Fibroblast of skin of back (primary cell): Measurements from ENCODE around the gene PJVK. TPM values are rescaled to one million over a fixed set of nuclear protein-coding genes. Genes with fewer than 3 reads are reported as not detected.
"Not testable (repeated sequence)": the region's sequence is repeated elsewhere in the genome, so short reads cannot be mapped to it uniquely, and the experiment has no call there.

Experiments used
- DNase-seq: peaks from one replicate; pipeline ENCODE4 v3.0.0-alpha.2; 2013
- polyA plus RNA-seq, 2 experiments: library from polyadenylated mRNA; unstranded; fragments of 120-200 nt; gene quantifications; one replicate each; pipeline ENCODE4 v1.2.1, GENCODE V29; 2013; ENCODE audit not compliant: insufficient read length in 2 of 2

PJVK gene
- polyA plus RNA-seq (2013, experiment 1 of 2; ENCODE audit: insufficient read length): 2.0 TPM
- 1.9 TPM for polyA plus RNA-seq (2013, experiment 2 of 2; ENCODE audit: insufficient read length)

DNA sequence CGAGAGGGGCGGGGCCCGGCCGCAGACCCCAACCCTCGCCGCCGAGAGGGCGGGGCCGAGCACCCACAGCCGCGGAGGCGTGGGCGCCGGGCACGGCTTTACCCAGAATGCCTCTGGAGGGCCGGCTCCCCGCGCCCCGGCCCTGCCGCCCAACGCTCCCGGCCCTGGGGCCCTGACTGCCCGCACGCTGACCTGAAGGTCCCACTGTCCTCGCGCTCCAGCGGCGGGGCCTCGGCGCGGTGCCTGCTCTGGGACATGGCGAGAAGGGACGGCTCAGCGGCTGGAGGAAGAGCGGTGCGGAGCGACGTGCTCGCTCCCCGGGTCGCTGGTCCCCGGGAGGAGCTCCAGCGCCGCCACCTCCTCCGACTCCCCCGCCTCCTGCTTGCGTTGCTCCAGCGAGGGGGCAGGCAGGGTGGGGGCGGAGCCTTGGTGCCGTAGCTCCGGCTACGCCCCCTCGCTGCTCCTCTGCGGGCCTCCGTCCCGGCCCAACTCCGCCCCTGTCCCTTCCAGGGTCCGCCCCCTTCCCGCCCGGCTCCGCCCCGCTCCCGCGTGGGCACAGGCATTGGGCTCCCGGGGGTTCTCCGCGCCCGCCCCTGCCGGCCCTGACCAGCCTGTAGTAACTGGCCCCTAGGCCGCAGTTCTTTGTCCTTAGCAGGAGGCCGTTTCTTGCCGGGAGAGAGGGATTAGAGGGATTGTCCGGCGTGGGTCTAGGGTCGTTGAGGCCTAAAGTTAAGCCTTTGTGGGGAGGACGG lies at the start of gene PJVK, which contains the start of gene PRKRA:
Gene PJVK, plus strand, starts transcription at position 605 of the 752 bp plus-strand sequence. CDS start 2,032 bp downstream, outside the sequence.
Gene PRKRA, minus strand, starts transcription at position 402 of the 752 bp plus-strand sequence. Its CDS starts 145 bp downstream, at position 257.
- peak; percentile 96 for DNase-seq

- DNase-seq: no peak
These were observed 49.2 kb upstream of the PJVK start for GRCh38 chr2:178401994-178402437.

DNA sequence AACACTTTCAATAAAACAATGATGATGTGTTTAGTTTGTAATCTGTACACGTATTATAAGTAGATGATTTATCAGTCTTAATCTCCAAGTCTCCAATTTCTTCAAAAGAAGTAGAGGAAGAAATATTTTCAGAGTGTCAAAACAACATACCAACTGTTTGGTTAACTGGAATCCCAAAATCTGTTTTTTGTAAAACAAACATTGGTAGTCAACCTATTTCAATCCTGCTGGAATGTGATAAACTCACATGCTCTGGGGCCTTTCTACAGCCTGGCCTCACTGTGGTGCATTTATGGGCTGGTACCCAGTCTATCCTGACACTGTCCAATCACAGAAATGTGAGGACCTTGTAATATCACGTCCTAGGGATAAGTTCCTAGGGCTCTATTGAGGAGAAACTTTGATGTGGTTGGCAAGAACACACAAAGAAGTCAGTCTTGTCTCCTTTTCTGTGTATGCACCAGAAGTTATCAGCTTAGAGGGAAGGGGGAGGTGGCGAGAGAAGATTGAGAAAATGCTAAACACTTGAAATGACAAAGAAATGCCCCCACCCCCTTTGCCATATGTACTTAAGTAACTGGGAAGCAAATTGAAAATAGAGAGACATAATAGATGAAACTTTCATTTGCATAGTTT lies 47.4 kb upstream of the PJVK start:
- DNase-seq: no peak

DNA sequence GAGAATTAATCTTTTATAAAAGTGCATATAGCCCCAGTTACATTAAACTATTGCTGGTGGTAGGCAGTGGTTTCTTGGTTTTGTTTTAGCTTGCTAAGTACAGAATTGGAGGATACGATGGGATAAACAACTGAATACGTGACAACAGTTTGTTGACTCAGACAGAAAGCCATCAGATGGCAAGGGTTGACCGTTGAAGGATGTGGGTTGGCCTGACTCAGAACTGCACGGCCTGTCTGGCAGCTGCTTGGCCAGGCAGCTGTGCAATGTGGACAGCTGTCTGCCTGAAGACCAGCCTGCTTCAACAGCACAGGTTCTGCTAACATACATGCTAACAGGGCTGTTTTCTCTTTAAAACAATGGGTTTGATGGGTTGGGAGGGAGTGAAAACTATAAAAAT lies 46.8 kb upstream of the PJVK start:
- DNase-seq: peak; percentile 48

DNA sequence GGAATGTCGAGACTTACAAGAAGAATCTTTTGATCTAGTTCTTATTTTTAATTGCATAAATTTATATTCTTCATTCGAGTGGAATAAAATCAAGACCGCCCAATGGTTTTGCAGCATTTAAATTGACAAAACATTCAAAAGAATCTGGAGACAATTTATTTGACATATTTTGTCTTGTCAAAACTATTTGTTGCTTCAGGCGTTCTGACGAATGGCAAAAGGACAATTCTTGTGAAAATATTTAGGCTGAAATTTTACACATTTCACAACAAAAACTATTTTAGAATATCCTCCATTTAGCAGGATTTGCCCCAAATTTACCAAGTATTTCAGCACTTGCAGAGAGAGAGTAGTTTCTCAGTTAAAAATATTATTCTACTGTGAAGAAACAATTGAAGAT lies 41.9 kb upstream of the PJVK start:
- DNase-seq: no peak

GRCh38 chr2:178412047-178412446 lies 39.1 kb upstream of the PJVK start:
- no peak for DNase-seq

DNA sequence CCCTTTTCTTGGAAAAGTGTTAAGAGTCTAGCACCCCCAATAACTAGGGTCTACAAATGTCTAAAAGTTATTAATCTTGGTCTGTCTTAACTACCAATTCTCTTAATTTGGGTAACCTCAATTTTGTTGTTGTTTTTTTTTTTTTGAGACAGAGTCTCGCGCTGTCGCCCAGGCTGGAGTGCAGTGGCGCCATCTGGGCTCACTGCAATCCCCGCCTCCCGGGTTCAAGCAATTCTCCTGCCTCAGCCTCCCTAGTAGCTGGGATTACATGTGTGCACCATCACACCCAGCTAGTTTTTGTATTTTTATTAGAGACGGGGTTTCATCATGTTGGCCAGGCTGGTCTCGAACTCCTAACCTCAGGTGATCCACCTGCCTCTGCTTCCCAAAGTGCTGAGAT lies 38.7 kb upstream of the PJVK start:
- DNase-seq: not testable (repeated sequence)

GRCh38 chr2:178413472-178414265 lies 37.5 kb upstream of the PJVK start:
- peak; percentile 80 for DNase-seq

- DNase-seq: peak; percentile 94
These were observed 36.6 kb upstream of the PJVK start for GRCh38 chr2:178414266-178415247.

GRCh38 chr2:178415979-178416378 lies 35.2 kb upstream of the PJVK start:
- DNase-seq: no peak

- DNase-seq: no peak
These were observed 33.3 kb upstream of the PJVK start for GRCh38 chr2:178417916-178418315.

GRCh38 chr2:178418426-178418825 lies 32.8 kb upstream of the PJVK start:
- DNase-seq: no peak

GRCh38 chr2:178419123-178419522 lies 32.1 kb upstream of the PJVK start:
- DNase-seq: no peak

DNA sequence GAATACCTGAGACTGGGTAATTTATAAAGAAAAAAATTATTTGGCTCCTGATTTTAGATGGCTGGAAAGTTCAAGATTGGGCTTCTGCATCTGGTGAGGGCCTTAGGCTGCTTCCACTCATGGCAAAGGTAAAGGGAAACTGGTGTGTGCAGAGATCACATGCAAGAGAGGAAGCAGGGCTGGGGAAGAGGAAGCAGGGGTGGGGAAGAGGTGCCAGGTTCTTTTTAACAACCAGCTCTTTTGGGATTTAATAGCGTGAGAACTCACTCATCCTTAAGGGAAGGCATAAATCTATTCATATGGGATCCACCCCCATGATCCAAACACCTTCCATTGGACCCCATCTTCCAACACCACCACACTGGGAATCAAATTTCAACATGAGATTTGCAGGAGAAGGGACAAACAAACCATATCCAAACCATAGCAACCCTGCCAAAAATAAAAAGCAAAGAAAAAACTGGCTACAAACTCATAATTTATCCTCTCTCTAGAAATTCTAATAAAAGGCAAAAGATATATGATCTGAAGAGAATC lies 30.6 kb upstream of the PJVK start:
- no peak for DNase-seq

DNA sequence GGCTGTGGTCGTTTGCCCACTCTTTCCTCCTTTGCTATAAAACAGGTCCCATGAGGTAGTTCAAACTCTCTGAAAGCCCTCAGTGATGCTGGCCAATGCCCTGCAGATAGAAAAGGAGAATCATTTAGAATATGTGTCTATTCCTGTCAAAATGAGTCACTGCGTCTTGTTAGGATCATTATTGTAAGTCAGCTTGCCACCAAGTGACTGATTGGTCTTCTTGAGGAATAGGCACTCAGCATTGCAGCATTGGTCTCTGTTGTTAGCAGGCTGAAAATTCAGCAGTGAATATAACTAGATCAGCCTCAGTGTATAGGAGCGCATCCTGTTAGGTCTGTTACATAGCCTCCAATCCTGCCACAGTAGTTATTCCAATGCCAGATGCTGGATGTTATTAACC lies 29.1 kb upstream of the PJVK start:
- no peak for DNase-seq

GRCh38 chr2:178423746-178424145 lies 27.4 kb upstream of the PJVK start:
- not testable (repeated sequence) for DNase-seq

- no peak for DNase-seq
These were observed 25.8 kb upstream of the PJVK start for GRCh38 chr2:178425255-178425827.

DNA sequence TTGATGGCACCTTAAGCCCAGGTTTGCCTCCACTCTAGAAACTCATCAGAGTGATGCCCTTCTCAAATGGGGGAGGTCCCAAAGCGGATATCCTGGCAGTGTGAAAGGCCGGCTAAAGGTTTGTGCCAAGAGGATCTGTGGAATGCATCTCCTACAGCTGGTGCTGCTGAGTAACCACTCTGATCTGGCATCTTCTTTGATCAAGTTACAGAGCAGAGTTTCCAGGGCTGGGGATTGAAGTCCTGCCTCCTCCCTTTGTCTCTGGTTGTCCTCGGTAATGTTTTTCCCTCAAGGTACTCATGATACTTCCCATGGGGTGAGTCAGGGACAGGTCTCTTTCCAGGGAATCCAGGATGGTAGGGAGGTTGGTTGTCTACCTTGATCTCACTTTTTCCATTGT lies 24.8 kb upstream of the PJVK start:
- DNase-seq: no peak

DNA sequence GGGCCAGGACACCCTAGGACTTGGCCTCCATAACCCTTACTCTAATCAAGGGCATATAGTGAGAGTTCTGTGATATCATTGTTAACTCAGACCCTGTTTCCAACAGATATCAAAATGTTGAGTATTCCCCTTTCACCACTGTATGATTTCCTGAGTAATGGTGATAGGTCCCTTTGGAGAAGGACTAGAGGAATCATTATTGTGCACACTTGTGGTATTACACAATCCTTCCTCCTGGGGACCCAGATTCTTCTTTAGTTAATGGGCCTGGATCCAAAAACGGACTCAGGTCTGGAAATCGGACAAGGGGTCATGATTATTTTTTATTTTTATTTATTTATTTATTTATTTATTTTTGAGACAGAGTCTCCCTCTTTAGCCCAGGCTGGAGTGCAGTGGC lies 23.7 kb upstream of the PJVK start:
- DNase-seq: no peak

DNA sequence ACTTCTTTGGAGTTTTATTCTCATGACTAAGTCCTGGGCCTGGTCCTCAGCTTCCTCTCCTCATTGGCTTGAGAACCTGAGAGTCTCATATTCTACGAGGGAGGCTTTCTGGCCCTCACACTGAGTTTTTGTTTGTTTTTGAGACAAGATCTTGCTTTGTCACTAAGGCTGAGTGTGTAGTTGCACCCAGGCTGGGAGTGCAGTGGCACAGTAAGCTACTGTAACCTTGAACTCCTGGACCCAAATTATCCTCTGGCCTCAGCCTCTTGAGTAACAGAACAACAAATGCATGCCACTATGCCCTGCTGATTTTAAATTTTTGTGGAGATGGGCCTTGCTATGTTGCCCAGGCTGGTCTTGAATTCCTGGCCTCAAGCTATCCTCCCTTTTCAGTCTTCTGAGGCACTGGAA lies 22.8 kb upstream of the PJVK start:
- no peak for DNase-seq

- DNase-seq: no peak
These were observed 21.8 kb upstream of the PJVK start for GRCh38 chr2:178429336-178429735.
